ENCODE measurements around the gene NACC1. TPM values are rescaled to one million over a fixed set of nuclear protein-coding genes. Genes with fewer than 3 reads are reported as not detected.
A peak's percentile ranks its signal among the peaks of the same experiment; 100 is the strongest.

NACC1 gene
- total and polyA plus RNA-seq, 2 of the 13 experiments (the other 11 are each of a cell fraction or from before 2014, with no cell fraction given) = 31.8 to 42.3 TPM

DNA sequence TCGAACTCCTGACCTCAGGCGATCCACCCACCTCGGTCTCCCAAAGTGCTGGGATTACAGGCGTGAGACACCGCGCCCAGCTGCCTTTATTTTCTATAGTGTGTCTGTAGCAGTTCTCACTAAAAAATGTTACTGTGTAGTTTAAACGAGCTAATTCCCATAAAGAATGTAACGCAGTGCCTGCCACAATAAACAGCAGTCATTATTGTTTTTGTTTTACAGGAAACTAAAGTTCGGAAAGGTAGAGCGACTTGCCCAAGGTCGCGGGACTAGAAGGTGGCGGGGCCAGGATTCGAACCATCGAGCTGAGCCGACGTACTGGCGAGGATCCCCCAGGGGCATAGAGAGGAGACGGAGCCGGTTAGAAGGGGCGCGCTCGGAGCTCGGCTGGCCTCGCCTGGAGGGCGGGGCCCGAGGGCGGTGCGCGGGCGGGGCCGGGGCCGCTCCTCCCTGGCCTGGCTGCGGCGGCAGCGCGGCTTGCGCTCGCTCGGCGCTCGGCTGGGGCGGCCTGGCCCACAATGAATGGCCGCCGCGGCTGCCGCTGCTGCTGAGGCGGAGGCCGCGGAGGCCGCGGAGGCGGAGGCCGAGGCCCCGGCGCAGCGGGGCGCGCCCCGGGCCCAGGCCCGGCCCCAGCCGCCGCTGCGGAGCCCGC lies at the start of gene NACC1 (continued):
- TF ChIP-seq MXD4 (CRISPR knock-in tag; IDR thresholded peaks at IDR 0.05) = 0 out of 2 replicates have a peak, but pooled peaks have one; percentile 31
- no peak for TF ChIP-seq HIVEP1 (CRISPR knock-in tag; IDR thresholded peaks at IDR 0.05)
- no peak for TF ChIP-seq CBX1 (IDR thresholded peaks at IDR 0.05; ENCODE audit: low read depth)
- TF ChIP-seq, protein P1, sequence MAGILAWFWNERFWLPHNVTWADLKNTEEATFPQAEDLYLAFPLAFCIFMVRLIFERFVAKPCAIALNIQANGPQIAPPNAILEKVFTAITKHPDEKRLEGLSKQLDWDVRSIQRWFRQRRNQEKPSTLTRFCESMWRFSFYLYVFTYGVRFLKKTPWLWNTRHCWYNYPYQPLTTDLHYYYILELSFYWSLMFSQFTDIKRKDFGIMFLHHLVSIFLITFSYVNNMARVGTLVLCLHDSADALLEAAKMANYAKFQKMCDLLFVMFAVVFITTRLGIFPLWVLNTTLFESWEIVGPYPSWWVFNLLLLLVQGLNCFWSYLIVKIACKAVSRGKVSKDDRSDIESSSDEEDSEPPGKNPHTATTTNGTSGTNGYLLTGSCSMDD (CRISPR knock-in tag; IDR thresholded peaks at IDR 0.05) = no peak
- TF ChIP-seq TBX2 (CRISPR knock-in tag; IDR thresholded peaks at IDR 0.05; ENCODE audit: borderline replicate concordance) = no peak
- no peak for TF ChIP-seq HNRNPH1 (optimal IDR thresholded peaks at IDR 0.05; ENCODE audit: low read depth, low read length)
- no peak for TF ChIP-seq ZNF501 (CRISPR knock-in tag; IDR thresholded peaks at IDR 0.05)
- TF ChIP-seq, protein P2, sequence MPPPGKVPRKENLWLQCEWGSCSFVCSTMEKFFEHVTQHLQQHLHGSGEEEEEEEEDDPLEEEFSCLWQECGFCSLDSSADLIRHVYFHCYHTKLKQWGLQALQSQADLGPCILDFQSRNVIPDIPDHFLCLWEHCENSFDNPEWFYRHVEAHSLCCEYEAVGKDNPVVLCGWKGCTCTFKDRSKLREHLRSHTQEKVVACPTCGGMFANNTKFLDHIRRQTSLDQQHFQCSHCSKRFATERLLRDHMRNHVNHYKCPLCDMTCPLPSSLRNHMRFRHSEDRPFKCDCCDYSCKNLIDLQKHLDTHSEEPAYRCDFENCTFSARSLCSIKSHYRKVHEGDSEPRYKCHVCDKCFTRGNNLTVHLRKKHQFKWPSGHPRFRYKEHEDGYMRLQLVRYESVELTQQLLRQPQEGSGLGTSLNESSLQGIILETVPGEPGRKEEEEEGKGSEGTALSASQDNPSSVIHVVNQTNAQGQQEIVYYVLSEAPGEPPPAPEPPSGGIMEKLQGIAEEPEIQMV (CRISPR knock-in tag; IDR thresholded peaks at IDR 0.05; ENCODE audit: low read depth) = no peak
- TF ChIP-seq ZNF235 (CRISPR knock-in tag; IDR thresholded peaks at IDR 0.05; ENCODE audit: borderline replicate concordance) = no peak
- 0 out of 2 replicates have a peak, but pooled peaks have one; percentile 31 for TF ChIP-seq FOXA3 (CRISPR knock-in tag; IDR thresholded peaks at IDR 0.05)
- no peak for TF ChIP-seq TSC22D2 (CRISPR knock-in tag; IDR thresholded peaks at IDR 0.05; ENCODE audit: borderline replicate concordance)
- TF ChIP-seq SIX1 (CRISPR knock-in tag; IDR thresholded peaks at IDR 0.05; ENCODE audit: borderline replicate concordance) = no peak
- TF ChIP-seq STAT6 (CRISPR knock-in tag; IDR thresholded peaks at IDR 0.05; ENCODE audit: borderline replicate concordance) = no peak
- no peak for TF ChIP-seq PCBP2 (optimal IDR thresholded peaks at IDR 0.05; ENCODE audit: low read depth, low read length, poor library complexity, severe bottlenecking)
- peak; percentile 37; the same call in 1 of the 2 replicates for TF ChIP-seq GABPA (IDR thresholded peaks at IDR 0.05; ENCODE audit: low read depth, low read length)
- TF ChIP-seq GABPA (CRISPR knock-in tag; IDR thresholded peaks at IDR 0.05; ENCODE audit: low read depth) = peak; percentile 30; the same call in 1 of the 2 replicates
- peak; percentile 44; the same call in 1 of the 2 replicates for TF ChIP-seq RELA (CRISPR knock-in tag; IDR thresholded peaks at IDR 0.05)
- TF ChIP-seq POLR2AphosphoS5 (IDR thresholded peaks at IDR 0.05; ENCODE audit: low read depth, low read length) = no peak

Measured in HepG2 (cell line).